RPMI7951 (cell line): ENCODE measurements around the gene PREB. TPM values are rescaled to one million over a fixed set of nuclear protein-coding genes. Genes with fewer than 3 reads are reported as not detected.
"Not testable (repeated sequence)": the region's sequence is repeated elsewhere in the genome, so short reads cannot be mapped to it uniquely, and the experiment has no call there.

ENCODE experiments used
- DNase-seq: peaks from one replicate; pipeline ENCODE4 v3.0.0-alpha.2; 2012; ENCODE audit warnings: low read depth
- total RNA-seq: library from RNA; depleted of rRNA; stranded (reverse); fragments of >200 nt; shearing (Covaris generic); gene quantifications from 2 replicates; pipeline ENCODE4 v1.2.3, GENCODE V29; 2014

Gene PREB
- total RNA-seq, 1 experiment from 2014 or later, result 73.1 TPM

- no peak for DNase-seq
These were observed 6.4 kb downstream of the PREB start for GRCh38 chr2:27127883-27128667.

GRCh38 chr2:27126252-27126710 is 8.2 kb downstream of the PREB start:
- DNase-seq, result no peak

- no peak for DNase-seq
These were observed 9.3 kb downstream of the PREB start for GRCh38 chr2:27125104-27125503.

GRCh38 chr2:27123302-27124150 is 10.9 kb downstream of the PREB start, which contains the start of gene ABHD1:
Gene ABHD1 (plus strand): TSS chr2:27123815. CDS start chr2:27123949, 134 bp downstream.
- peak; percentile 35 for DNase-seq

- DNase-seq, result no peak
These were observed 11.6 kb downstream of the PREB start for GRCh38 chr2:27122791-27123190.

GRCh38 chr2:27121906-27122305 is 12.5 kb downstream of the PREB start:
- DNase-seq, result no peak

- DNase-seq, result not testable (repeated sequence)
These were observed 15.1 kb downstream of the PREB start for GRCh38 chr2:27119330-27119670.

GRCh38 chr2:27118525-27119329 is 15.7 kb downstream of the PREB start, which contains the start of gene CGREF1:
Gene CGREF1 (minus strand): TSS chr2:27119128. CDS start chr2:27104366, 14,762 bp downstream.
- no peak for DNase-seq

- DNase-seq, result no peak
These were observed 16.4 kb downstream of the PREB start for GRCh38 chr2:27117995-27118524.

- no peak for DNase-seq
These were observed 18.9 kb downstream of the PREB start for GRCh38 chr2:27115519-27115918.

GRCh38 chr2:27111392-27112078 is 22.9 kb downstream of the PREB start:
- not testable (repeated sequence) for DNase-seq

- not testable (repeated sequence) for DNase-seq
These were observed 23.7 kb downstream of the PREB start for GRCh38 chr2:27110603-27111352.

- DNase-seq, result no peak
These were observed 25.4 kb downstream of the PREB start for GRCh38 chr2:27109083-27109482.

GRCh38 chr2:27108221-27108620 is 26.2 kb downstream of the PREB start:
- DNase-seq, result no peak

GRCh38 chr2:27105981-27106380 is 28.5 kb downstream of the PREB start:
- DNase-seq, result no peak

GRCh38 chr2:27102329-27102728 is 32.1 kb downstream of the PREB start:
- no peak for DNase-seq

GRCh38 chr2:27100036-27100435 is 34.4 kb downstream of the PREB start:
- no peak for DNase-seq

- no peak for DNase-seq
These were observed 35.0 kb downstream of the PREB start for GRCh38 chr2:27099334-27099955.

GRCh38 chr2:27097341-27097740 is 37.1 kb downstream of the PREB start:
- DNase-seq, result no peak
